WTC11 (cell line): ENCODE measurements around the gene HECW1. TPM values are rescaled to one million over a fixed set of nuclear protein-coding genes. Genes with fewer than 3 reads are reported as not detected.
A peak's percentile ranks its signal among the peaks of the same experiment; 100 is the strongest.

Experiments
- GABPB1 ChIP-seq: sonication (generic); formaldehyde crosslinking; IDR thresholded peaks from 2 replicates; pipeline ENCODE4 v1.8.1; 2023; ENCODE audit warnings: mild to moderate bottlenecking, missing genetic modification reagents
- JAZF1 ChIP-seq: fragments of 250-450 bp; sonication (Bioruptor Pico); IDR thresholded peaks from 2 replicates; pipeline ENCODE4 v1.9.0; 2021; ENCODE audit warnings: moderate library complexity, mild to moderate bottlenecking, inconsistent platforms
- NFATC4 ChIP-seq: fragments of 250-450 bp; sonication (Bioruptor Pico); IDR thresholded peaks from 2 replicates; pipeline ENCODE4 v1.9.0; 2021; ENCODE audit warnings: mild to moderate bottlenecking
- SMAD3 ChIP-seq: sonication (generic); formaldehyde crosslinking; IDR thresholded peaks from 2 replicates; pipeline ENCODE4 v1.8.0; 2022; ENCODE audit warnings: missing genetic modification reagents, mild to moderate bottlenecking, borderline replicate concordance
- SP1 ChIP-seq: sonication (generic); formaldehyde crosslinking; conservative IDR thresholded peaks from 2 replicates; pipeline ENCODE4 v1.8.1; 2022; ENCODE audit warnings: missing genetic modification reagents
- TEAD1 ChIP-seq: sonication (generic); formaldehyde crosslinking; IDR thresholded peaks from 2 replicates; pipeline ENCODE4 v1.8.0; 2022; ENCODE audit warnings: mild to moderate bottlenecking, missing genetic modification reagents
- ZBTB21 ChIP-seq: sonication (generic); formaldehyde crosslinking; IDR thresholded peaks from 2 replicates; pipeline ENCODE4 v1.8.1; 2023; ENCODE audit warnings: mild to moderate bottlenecking, missing genetic modification reagents, borderline replicate concordance
- ZNF121 ChIP-seq: sonication (generic); formaldehyde crosslinking; IDR thresholded peaks from 2 replicates; pipeline ENCODE4 v1.8.0; 2023; ENCODE audit warnings: missing genetic modification reagents
- ZNF416 ChIP-seq: fragments of 250-450 bp; sonication (Bioruptor Pico); IDR thresholded peaks from 2 replicates; pipeline ENCODE4 v1.9.0; 2021; ENCODE audit warnings: mild to moderate bottlenecking, inconsistent platforms
- total RNA-seq: library from RNA; stranded (reverse); gene quantifications from 3 replicates; pipeline ENCODE4 v1.2.3, GENCODE V29; 2021
- TF ChIP-seq, protein P1 (sequence below): fragments of 250-450 bp; sonication (Bioruptor Pico); IDR thresholded peaks from 2 replicates; pipeline ENCODE4 v1.9.0; 2021; ENCODE audit warnings: mild to moderate bottlenecking
- TF ChIP-seq, protein P2 (sequence below): sonication (generic); formaldehyde crosslinking; IDR thresholded peaks from 2 replicates; pipeline ENCODE4 v1.8.1; 2023; ENCODE audit warnings: mild to moderate bottlenecking, missing genetic modification reagents
- TF ChIP-seq, protein P3 (sequence below): sonication (generic); formaldehyde crosslinking; IDR thresholded peaks from 2 replicates; pipeline ENCODE4 v1.8.1; 2022; ENCODE audit warnings: missing genetic modification reagents, borderline replicate concordance
- TF ChIP-seq, protein P4 (sequence below): fragments of 250-450 bp; sonication (Bioruptor Pico); conservative IDR thresholded peaks from 2 replicates; pipeline ENCODE4 v1.9.0; 2021; ENCODE audit warnings: mild to moderate bottlenecking
- TF ChIP-seq, protein P5 (sequence below): fragments of 250-450 bp; sonication (Bioruptor Pico); IDR thresholded peaks from 2 replicates; pipeline ENCODE4 v1.9.0; 2021; ENCODE audit warnings: mild to moderate bottlenecking, borderline replicate concordance
- TF ChIP-seq, protein P6 (sequence below): sonication (generic); formaldehyde crosslinking; IDR thresholded peaks from 2 replicates; pipeline ENCODE4 v1.8.1; 2022; ENCODE audit warnings: low read depth, mild to moderate bottlenecking, moderate library complexity, missing genetic modification reagents, borderline replicate concordance
- TF ChIP-seq, protein P7 (sequence below): fragments of 250-450 bp; sonication (Bioruptor Pico); IDR thresholded peaks from 2 replicates; pipeline ENCODE4 v2.1.2; 2022; ENCODE audit warnings: mild to moderate bottlenecking, moderate library complexity
- TF ChIP-seq, protein P8 (sequence below): sonication (generic); formaldehyde crosslinking; IDR thresholded peaks from 2 replicates; pipeline ENCODE4 v1.8.0; 2023; ENCODE audit warnings: mild to moderate bottlenecking, missing genetic modification reagents

The HECW1 gene
- total RNA-seq, 1 experiment from 2014 or later: 6.1 TPM

DNA sequence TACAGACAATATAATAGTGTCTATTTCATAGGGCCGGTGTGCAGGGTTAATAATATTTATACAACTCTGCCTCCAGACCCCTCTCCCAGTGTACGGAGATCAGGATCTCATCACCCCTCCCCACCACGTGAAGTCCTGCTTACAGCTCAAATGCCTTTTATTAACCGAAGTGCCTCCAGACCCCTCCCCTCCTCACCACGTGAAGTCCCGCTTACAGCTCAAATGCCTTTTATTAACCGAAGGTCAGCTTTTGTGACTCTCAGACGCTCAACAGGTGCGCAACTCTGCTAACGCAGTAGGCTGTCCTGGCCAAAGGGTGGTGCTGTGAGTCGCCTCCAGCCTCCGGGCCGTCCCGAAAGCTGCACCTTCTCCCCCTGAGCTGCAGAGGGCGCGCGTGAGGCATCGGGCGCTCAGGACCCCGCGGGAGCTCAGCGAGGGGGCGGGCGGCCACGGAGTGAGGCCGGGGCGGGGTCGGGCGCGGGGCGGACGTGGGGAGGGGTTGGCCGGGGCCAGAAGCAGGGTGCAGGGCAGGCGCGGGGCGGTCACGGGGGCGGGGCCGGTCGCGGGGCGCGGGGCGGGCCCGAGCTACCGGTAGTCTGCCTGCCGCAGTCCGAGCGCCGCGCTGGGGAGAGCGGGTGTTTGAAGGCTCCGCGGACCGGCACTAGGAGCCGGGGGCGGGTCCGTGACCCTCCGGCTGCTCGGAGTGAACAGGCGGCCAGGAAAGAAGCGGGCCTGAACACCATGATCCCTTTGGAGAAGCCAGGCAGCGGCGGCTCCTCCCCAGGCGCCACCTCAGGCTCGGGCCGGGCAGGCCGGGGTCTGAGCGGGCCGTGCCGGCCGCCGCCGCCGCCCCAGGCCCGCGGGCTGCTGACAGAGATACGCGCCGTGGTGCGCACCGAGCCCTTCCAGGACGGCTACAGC is 470.3 kb downstream of the HECW1 start, which contains the start of gene STK17A (continued):
- TF ChIP-seq, protein P1, sequence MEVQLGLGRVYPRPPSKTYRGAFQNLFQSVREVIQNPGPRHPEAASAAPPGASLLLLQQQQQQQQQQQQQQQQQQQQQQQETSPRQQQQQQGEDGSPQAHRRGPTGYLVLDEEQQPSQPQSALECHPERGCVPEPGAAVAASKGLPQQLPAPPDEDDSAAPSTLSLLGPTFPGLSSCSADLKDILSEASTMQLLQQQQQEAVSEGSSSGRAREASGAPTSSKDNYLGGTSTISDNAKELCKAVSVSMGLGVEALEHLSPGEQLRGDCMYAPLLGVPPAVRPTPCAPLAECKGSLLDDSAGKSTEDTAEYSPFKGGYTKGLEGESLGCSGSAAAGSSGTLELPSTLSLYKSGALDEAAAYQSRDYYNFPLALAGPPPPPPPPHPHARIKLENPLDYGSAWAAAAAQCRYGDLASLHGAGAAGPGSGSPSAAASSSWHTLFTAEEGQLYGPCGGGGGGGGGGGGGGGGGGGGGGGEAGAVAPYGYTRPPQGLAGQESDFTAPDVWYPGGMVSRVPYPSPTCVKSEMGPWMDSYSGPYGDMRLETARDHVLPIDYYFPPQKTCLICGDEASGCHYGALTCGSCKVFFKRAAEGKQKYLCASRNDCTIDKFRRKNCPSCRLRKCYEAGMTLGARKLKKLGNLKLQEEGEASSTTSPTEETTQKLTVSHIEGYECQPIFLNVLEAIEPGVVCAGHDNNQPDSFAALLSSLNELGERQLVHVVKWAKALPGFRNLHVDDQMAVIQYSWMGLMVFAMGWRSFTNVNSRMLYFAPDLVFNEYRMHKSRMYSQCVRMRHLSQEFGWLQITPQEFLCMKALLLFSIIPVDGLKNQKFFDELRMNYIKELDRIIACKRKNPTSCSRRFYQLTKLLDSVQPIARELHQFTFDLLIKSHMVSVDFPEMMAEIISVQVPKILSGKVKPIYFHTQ (CRISPR knock-in tag): no peak
- TF ChIP-seq, protein P2, sequence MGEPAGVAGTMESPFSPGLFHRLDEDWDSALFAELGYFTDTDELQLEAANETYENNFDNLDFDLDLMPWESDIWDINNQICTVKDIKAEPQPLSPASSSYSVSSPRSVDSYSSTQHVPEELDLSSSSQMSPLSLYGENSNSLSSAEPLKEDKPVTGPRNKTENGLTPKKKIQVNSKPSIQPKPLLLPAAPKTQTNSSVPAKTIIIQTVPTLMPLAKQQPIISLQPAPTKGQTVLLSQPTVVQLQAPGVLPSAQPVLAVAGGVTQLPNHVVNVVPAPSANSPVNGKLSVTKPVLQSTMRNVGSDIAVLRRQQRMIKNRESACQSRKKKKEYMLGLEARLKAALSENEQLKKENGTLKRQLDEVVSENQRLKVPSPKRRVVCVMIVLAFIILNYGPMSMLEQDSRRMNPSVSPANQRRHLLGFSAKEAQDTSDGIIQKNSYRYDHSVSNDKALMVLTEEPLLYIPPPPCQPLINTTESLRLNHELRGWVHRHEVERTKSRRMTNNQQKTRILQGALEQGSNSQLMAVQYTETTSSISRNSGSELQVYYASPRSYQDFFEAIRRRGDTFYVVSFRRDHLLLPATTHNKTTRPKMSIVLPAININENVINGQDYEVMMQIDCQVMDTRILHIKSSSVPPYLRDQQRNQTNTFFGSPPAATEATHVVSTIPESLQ (CRISPR knock-in tag): no peak
- TF ChIP-seq, protein P3, sequence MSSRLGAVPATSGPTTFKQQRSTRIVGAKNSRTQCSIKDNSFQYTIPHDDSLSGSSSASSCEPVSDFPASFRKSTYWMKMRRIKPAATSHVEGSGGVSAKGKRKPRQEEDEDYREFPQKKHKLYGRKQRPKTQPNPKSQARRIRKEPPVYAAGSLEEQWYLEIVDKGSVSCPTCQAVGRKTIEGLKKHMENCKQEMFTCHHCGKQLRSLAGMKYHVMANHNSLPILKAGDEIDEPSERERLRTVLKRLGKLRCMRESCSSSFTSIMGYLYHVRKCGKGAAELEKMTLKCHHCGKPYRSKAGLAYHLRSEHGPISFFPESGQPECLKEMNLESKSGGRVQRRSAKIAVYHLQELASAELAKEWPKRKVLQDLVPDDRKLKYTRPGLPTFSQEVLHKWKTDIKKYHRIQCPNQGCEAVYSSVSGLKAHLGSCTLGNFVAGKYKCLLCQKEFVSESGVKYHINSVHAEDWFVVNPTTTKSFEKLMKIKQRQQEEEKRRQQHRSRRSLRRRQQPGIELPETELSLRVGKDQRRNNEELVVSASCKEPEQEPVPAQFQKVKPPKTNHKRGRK: no peak
- TF ChIP-seq, protein P4, sequence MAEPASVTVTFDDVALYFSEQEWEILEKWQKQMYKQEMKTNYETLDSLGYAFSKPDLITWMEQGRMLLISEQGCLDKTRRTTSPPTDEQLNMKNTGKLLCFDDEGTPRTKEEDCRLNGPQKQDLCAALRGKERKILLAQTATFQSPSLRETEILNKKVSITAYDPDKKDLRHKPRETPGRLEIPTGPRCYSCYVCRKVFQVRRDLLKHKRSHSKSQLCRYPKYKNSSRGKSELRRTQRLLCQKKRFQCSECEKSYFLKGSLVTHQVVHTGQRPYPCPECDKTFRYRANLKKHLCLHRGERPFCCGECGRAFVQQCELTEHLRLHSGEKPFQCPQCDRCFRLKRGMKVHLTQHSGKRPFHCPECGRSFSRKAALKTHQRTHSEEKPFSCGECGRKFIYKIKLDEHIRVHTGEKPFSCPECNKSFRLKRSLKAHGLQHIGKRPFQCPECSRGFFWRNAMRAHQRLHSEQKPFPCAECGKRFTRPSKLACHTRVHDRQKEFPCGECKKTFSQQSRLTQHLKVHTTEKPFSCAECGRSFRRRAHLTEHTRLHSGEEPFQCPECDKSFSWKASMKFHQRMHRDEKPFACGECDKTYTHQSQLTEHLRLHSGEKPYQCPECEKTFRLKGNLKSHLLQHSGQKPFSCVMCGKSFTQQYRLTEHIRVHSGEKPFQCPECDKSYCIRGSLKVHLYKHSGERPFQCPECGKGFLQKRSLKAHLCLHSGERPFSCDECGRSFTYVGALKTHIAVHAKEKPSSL: no peak
- TF ChIP-seq, protein P5, sequence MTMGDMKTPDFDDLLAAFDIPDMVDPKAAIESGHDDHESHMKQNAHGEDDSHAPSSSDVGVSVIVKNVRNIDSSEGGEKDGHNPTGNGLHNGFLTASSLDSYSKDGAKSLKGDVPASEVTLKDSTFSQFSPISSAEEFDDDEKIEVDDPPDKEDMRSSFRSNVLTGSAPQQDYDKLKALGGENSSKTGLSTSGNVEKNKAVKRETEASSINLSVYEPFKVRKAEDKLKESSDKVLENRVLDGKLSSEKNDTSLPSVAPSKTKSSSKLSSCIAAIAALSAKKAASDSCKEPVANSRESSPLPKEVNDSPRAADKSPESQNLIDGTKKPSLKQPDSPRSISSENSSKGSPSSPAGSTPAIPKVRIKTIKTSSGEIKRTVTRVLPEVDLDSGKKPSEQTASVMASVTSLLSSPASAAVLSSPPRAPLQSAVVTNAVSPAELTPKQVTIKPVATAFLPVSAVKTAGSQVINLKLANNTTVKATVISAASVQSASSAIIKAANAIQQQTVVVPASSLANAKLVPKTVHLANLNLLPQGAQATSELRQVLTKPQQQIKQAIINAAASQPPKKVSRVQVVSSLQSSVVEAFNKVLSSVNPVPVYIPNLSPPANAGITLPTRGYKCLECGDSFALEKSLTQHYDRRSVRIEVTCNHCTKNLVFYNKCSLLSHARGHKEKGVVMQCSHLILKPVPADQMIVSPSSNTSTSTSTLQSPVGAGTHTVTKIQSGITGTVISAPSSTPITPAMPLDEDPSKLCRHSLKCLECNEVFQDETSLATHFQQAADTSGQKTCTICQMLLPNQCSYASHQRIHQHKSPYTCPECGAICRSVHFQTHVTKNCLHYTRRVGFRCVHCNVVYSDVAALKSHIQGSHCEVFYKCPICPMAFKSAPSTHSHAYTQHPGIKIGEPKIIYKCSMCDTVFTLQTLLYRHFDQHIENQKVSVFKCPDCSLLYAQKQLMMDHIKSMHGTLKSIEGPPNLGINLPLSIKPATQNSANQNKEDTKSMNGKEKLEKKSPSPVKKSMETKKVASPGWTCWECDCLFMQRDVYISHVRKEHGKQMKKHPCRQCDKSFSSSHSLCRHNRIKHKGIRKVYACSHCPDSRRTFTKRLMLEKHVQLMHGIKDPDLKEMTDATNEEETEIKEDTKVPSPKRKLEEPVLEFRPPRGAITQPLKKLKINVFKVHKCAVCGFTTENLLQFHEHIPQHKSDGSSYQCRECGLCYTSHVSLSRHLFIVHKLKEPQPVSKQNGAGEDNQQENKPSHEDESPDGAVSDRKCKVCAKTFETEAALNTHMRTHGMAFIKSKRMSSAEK (CRISPR knock-in tag): no peak
- TF ChIP-seq SP1: peak; percentile 100
- TF ChIP-seq, protein P6, sequence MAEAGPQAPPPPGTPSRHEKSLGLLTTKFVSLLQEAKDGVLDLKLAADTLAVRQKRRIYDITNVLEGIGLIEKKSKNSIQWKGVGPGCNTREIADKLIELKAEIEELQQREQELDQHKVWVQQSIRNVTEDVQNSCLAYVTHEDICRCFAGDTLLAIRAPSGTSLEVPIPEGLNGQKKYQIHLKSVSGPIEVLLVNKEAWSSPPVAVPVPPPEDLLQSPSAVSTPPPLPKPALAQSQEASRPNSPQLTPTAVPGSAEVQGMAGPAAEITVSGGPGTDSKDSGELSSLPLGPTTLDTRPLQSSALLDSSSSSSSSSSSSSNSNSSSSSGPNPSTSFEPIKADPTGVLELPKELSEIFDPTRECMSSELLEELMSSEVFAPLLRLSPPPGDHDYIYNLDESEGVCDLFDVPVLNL (CRISPR knock-in tag): no peak
- no peak for TF ChIP-seq NFATC4
- no peak for TF ChIP-seq SMAD3 (CRISPR knock-in tag)
- peak; percentile 68; the same call in 1 of the 2 replicates for TF ChIP-seq TEAD1
- TF ChIP-seq ZNF416 (CRISPR knock-in tag): no peak
- TF ChIP-seq, protein P7, sequence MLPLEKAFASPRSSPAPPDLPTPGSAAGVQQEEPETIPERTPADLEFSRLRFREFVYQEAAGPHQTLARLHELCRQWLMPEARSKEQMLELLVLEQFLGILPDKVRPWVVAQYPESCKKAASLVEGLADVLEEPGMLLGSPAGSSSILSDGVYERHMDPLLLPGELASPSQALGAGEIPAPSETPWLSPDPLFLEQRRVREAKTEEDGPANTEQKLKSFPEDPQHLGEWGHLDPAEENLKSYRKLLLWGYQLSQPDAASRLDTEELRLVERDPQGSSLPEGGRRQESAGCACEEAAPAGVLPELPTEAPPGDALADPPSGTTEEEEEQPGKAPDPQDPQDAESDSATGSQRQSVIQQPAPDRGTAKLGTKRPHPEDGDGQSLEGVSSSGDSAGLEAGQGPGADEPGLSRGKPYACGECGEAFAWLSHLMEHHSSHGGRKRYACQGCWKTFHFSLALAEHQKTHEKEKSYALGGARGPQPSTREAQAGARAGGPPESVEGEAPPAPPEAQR (CRISPR knock-in tag): no peak
- TF ChIP-seq ZNF121: no peak
- no peak for TF ChIP-seq ZBTB21 (CRISPR knock-in tag)
- TF ChIP-seq, protein P8, sequence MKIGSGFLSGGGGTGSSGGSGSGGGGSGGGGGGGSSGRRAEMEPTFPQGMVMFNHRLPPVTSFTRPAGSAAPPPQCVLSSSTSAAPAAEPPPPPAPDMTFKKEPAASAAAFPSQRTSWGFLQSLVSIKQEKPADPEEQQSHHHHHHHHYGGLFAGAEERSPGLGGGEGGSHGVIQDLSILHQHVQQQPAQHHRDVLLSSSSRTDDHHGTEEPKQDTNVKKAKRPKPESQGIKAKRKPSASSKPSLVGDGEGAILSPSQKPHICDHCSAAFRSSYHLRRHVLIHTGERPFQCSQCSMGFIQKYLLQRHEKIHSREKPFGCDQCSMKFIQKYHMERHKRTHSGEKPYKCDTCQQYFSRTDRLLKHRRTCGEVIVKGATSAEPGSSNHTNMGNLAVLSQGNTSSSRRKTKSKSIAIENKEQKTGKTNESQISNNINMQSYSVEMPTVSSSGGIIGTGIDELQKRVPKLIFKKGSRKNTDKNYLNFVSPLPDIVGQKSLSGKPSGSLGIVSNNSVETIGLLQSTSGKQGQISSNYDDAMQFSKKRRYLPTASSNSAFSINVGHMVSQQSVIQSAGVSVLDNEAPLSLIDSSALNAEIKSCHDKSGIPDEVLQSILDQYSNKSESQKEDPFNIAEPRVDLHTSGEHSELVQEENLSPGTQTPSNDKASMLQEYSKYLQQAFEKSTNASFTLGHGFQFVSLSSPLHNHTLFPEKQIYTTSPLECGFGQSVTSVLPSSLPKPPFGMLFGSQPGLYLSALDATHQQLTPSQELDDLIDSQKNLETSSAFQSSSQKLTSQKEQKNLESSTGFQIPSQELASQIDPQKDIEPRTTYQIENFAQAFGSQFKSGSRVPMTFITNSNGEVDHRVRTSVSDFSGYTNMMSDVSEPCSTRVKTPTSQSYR (CRISPR knock-in tag): no peak
- TF ChIP-seq JAZF1 (CRISPR knock-in tag): no peak
- TF ChIP-seq GABPB1: 0 out of 2 replicates have a peak, but pooled peaks have one; percentile 4
